B cell (primary cell): ENCODE measurements around the gene NWD2. TPM values are rescaled to one million over a fixed set of nuclear protein-coding genes. Genes with fewer than 3 reads are reported as not detected.

Experiments
- ATAC-seq: fragments of 200-7000 bp; cut with Tn5 transposase; one replicate; pipeline ENCODE4 v1.10.0; 2021; ENCODE audit warnings: low read depth, mild to moderate bottlenecking, moderate number of reproducible peaks, moderate library complexity
- CTCF ChIA-PET: fragments of 350-600 bp; sonication (Branson Sonifier 250); formaldehyde crosslinking; loops from one replicate; lab custom pipeline; 2021; ENCODE audit warnings: antibody characterized with exemption, inconsistent platforms; lab: Charles Lee
- POLR2A ChIA-PET: fragments of 350-600 bp; sonication (Branson Sonifier 250); formaldehyde crosslinking; loops from one replicate; lab custom pipeline; 2021; ENCODE audit warnings: antibody characterized with exemption; lab: Charles Lee
- DNase-seq: peaks from one replicate; pipeline ENCODE4 v3.0.0; 2013
- H2AFZ ChIP-seq: 2 replicates; pipeline ENCODE4 v1.6.1; 2012; ENCODE audit warnings: mild to moderate bottlenecking, low read depth, low read length; ENCODE audit not compliant: insufficient read depth, poor library complexity, severe bottlenecking
- H3K27ac ChIP-seq, 2 donors: 1 replicate in 1 of 2; 2 replicates in 1 of 2; pipeline ENCODE4 v1.5.1; 2012 to 2013; ENCODE audit warnings: low read length in 2 of 2, mild to moderate bottlenecking in 2 of 2, moderate library complexity in 1 of 2
- H3K27me3 ChIP-seq, 4 experiments: fragments of 200-600 bp in 1 of 4; sonication (generic) in 1 of 4; replicated peaks in 1 of 4; 1 replicate in 2 of 4; 2 replicates in 2 of 4; pipeline versions ENCODE4 v1.6.1 to v1.7.0; 2013 to 2016; ENCODE audit warnings: low read length in 3 of 4, mild to moderate bottlenecking in 2 of 4, mixed read lengths in 1 of 4, moderate library complexity in 1 of 4; ENCODE audit not compliant: insufficient read depth in 4 of 4, control insufficient read depth in 3 of 4; ENCODE audit errors: control extremely low read depth in 1 of 4
- H3K36me3 ChIP-seq, 2 experiments: replicated peaks in 1 of 2; 1 replicate in 1 of 2; 2 replicates in 1 of 2; pipeline versions ENCODE4 v1.6.1 to v1.7.1; 2013; ENCODE audit warnings: low read length in 1 of 2; ENCODE audit not compliant: insufficient read depth in 2 of 2, control insufficient read depth in 1 of 2; ENCODE audit errors: control extremely low read depth in 1 of 2, extremely low read depth in 1 of 2
- H3K4me1 ChIP-seq, 2 donors: fragments of 200-600 bp in 1 of 2; sonication (generic) in 1 of 2; 1 replicate in 1 of 2; 2 replicates in 1 of 2; pipeline versions ENCODE4 v1.5.1 to v1.6.1; 2013 to 2017; ENCODE audit warnings: low read length in 2 of 2; ENCODE audit not compliant: control insufficient read depth in 2 of 2, insufficient read depth in 2 of 2
- H3K4me2 ChIP-seq: replicated peaks from 2 replicates; pipeline ENCODE3; 2012; ENCODE audit warnings: mild to moderate bottlenecking, low read depth, low read length; ENCODE audit not compliant: poor library complexity, severe bottlenecking
- H3K4me3 ChIP-seq, 5 experiments: fragments of 200-600 bp in 1 of 5; sonication (generic) in 1 of 5; 1 replicate in 3 of 5; 2 replicates in 2 of 5; pipeline versions ENCODE4 v1.5.1 to v1.7.0; 2011 to 2016; ENCODE audit warnings: low read length in 4 of 5, mild to moderate bottlenecking in 4 of 5, low read depth in 2 of 5, control low read depth in 1 of 5, moderate library complexity in 1 of 5; ENCODE audit not compliant: insufficient read depth in 1 of 5; ENCODE audit errors: control extremely low read depth in 1 of 5, extremely low read depth in 1 of 5
- H3K79me2 ChIP-seq: fragments of 200-600 bp; sonication (generic); one replicate; pipeline ENCODE4 v1.6.0; 2016; ENCODE audit warnings: low read length; ENCODE audit not compliant: control insufficient read depth, insufficient read depth
- H3K9ac ChIP-seq: fragments of 200-600 bp; sonication (generic); 2 replicates; pipeline ENCODE4 v1.6.1; 2017; ENCODE audit warnings: mild to moderate bottlenecking, low read length, moderate library complexity
- H3K9me3 ChIP-seq, 3 donors: one replicate each; pipeline versions ENCODE4 v1.6.1 to v1.7.1; 2013; ENCODE audit warnings: low read length in 2 of 3; ENCODE audit not compliant: control insufficient read depth in 2 of 3, insufficient read depth in 1 of 3; ENCODE audit errors: control extremely low read depth in 1 of 3
- H4K20me1 ChIP-seq: 2 replicates; pipeline ENCODE4 v1.6.0; 2012; ENCODE audit warnings: mild to moderate bottlenecking, low read length; ENCODE audit not compliant: insufficient read depth, control insufficient read depth, poor library complexity, severe bottlenecking
- H3K27ac Mint-ChIP-seq: one replicate; pipeline ENCODE4 v1.8.0; 2021; ENCODE audit warnings: mixed read lengths
- H3K27me3 Mint-ChIP-seq: one replicate; pipeline ENCODE4 v1.8.0; 2021; ENCODE audit warnings: mixed read lengths
- H3K4me1 Mint-ChIP-seq: one replicate; pipeline ENCODE4 v1.8.0; 2021; ENCODE audit warnings: mixed read lengths
- H3K4me3 Mint-ChIP-seq: one replicate; pipeline ENCODE4 v1.8.0; 2021; ENCODE audit warnings: mixed read lengths
- H3K9me3 Mint-ChIP-seq: one replicate; pipeline ENCODE4 v1.8.0; 2022; ENCODE audit warnings: mixed read lengths; ENCODE audit not compliant: insufficient read depth
- CTCF ChIP-seq: fragments of 200-600 bp; IDR thresholded peaks from one replicate; pipeline ENCODE4 v1.8.0; 2022; ENCODE audit warnings: antibody characterized with exemption, mild to moderate bottlenecking
- EZH2 ChIP-seq: IDR thresholded peaks from 2 replicates; pipeline ENCODE4 v1.6.1; 2012; ENCODE audit warnings: borderline replicate concordance, low read depth, mild to moderate bottlenecking, moderate library complexity, low read length; ENCODE audit not compliant: insufficient read depth, poor library complexity, severe bottlenecking
- WGBS: methylation state at CpG from one replicate; pipeline ENCODE4 v1.1.5; 2013; ENCODE audit warnings: missing lambda C conversion rate; ENCODE audit not compliant: insufficient coverage; 5-methylcytosine and 5-hydroxymethylcytosine counted together
- intact Hi-C: fragments of 100-400 bp; cut with micrococcal nuclease; formaldehyde crosslinking; loops from one replicate; pipeline ENCODE4 v1.10.0; 2022
- polyA plus RNA-seq: library from polyadenylated mRNA; depleted of rRNA; stranded (reverse); fragments of >200 nt; gene quantifications from 2 replicates; pipeline ENCODE4 v1.2.3, GENCODE V29; 2012
- total RNA-seq, 2 donors: library from RNA; stranded (reverse); fragments of 120-200 nt in 1 of 2; gene quantifications; 1 replicate in 1 of 2; 2 replicates in 1 of 2; pipeline versions ENCODE4 v1.2.3 to v1.2.4, GENCODE V29; 2013 to 2022

Gene NWD2
- total and polyA plus RNA-seq, 2 donors (not counting 1 experiment from before 2014, with no cell fraction given), result not detected

DNA sequence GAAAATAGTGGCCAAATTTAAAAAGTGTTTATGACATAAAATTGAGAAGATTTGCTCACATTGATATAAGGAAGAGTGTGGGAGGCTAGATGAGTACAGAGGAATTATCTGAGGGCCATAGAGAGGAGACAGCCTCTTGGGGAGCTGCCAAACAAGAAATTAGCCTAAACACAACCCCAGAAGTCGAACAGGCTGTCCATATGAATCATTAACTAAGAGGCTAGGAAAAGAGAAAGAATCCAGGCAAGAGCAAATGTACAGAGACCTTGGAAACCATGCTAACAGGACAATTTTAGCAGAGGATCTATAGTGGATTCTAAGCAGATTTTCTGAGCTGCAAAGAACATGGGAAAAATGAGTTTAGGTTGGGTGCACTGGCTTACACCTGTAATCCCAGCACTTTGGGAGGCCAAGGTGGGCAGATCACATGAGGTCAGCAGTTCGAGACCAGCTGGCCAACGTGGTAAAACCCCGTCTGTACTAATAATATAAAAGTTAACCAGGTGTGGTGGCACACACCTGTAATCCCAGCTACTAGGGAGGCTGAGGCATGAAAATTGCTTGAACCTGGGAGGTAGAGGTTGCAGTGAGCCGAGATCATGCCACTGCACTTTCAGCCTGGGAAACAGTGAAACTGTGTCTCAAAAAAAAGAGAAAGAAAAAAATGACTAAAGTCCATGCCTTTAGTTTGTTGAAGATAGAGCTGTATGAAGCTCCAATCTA lies 76.1 kb downstream of the NWD2 start:
- Mint-ChIP-seq H3K9me3 (peaks cover 2% of the 10 kb centered on the region), H3K27ac (no peak overlapping the region), H3K4me1 (no peaks in the 10 kb centered on the region), H3K27me3 (no peaks in the 10 kb centered on the region), H3K4me3 (no peak overlapping the region)
- DNase-seq, result no peak
- Histone ChIP-seq H3K79me2 (no peaks in the 10 kb centered on the region), H3K9me3 (peaks cover 0 to 1% (median 0%) of the 10 kb centered on the region in 3 donors), H4K20me1 (no peaks in the 10 kb centered on the region), H2AFZ (no peak overlapping the region), H3K4me1 (no peaks in the 10 kb centered on the region), H3K36me3 (no peaks in the 10 kb centered on the region), H3K27me3 (peaks cover 0 to 3% (median 0%) of the 10 kb centered on the region in 4 experiments), H3K9ac (no peak overlapping the region), H3K27ac (no peak overlapping the region), H3K4me2 (no peak overlapping the region), H3K4me3 (no peak overlapping the region)
- intact Hi-C loops, result no loop called here
- no peak for TF ChIP-seq CTCF
- no peak for TF ChIP-seq EZH2
- POLR2A ChIA-PET, result no interaction called here
- CTCF ChIA-PET, result no interaction called here
- ATAC-seq, result no peak
- WGBS, result no CpG with 5 or more reads among the region's 5 CpGs

DNA sequence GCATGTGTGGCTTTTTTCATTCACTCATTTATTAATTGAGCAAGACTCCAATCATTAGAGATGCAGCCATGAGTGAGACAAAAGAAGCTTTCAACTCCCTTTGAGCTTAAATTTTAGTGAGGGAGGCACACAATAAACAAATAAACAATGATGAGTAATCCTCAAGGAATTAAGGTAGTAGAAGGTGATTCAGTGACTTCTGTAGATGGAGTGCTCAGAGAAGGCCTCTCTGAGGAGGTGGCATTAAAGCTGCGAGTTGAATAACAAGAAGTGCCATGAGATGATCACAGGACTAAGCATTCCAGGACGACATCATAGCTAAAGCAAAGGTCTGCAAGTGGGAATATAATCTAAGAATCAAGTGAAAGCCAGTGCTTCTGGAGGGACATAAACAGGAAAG lies 77.6 kb downstream of the NWD2 start:
- intact Hi-C loops, result no loop called here
- H3K4me3 Mint-ChIP-seq, result no peak overlapping the region
- H3K36me3 ChIP-seq, result no peaks in the 10 kb centered on the region
- H3K4me2 ChIP-seq, result no peak overlapping the region
- ATAC-seq (no peak), DNase-seq (no peak)
- ChIA-PET POLR2A (no interaction called here), CTCF (no interaction called here)
- peaks cover 0 to 1% (median 0%) of the 10 kb centered on the region in 3 donors for H3K9me3 ChIP-seq
- WGBS, result 64% methylated on average over 2 of the region's 2 CpGs
- H4K20me1 ChIP-seq, result no peaks in the 10 kb centered on the region
- no peak overlapping the region for H3K4me3 ChIP-seq
- no peaks in the 10 kb centered on the region for H3K27me3 Mint-ChIP-seq
- no peaks in the 10 kb centered on the region for H3K79me2 ChIP-seq
- H3K27ac ChIP-seq, result no peak overlapping the region
- H3K27me3 ChIP-seq, result peaks cover 0 to 3% (median 0%) of the 10 kb centered on the region in 4 experiments
- peaks cover 2% of the 10 kb centered on the region for H3K9me3 Mint-ChIP-seq
- no peaks in the 10 kb centered on the region for H3K4me1 ChIP-seq
- no peaks in the 10 kb centered on the region for H3K4me1 Mint-ChIP-seq
- no peak overlapping the region for H3K27ac Mint-ChIP-seq
- TF ChIP-seq EZH2, result no peak
- TF ChIP-seq CTCF, result no peak
- no peak overlapping the region for H2AFZ ChIP-seq
- H3K9ac ChIP-seq, result no peak overlapping the region
